H9 (cell line): ENCODE measurements around the gene TRAPPC2L. TPM values are rescaled to one million over a fixed set of nuclear protein-coding genes. Genes with fewer than 3 reads are reported as not detected.

ENCODE experiments used
- DNase-seq: peaks from one replicate; pipeline ENCODE4 v3.0.0-alpha.2; 2017
- H2AFZ ChIP-seq: one replicate; pipeline ENCODE4 v1.6.1; 2013; ENCODE audit warnings: mild to moderate bottlenecking, low read length, control low read depth, moderate library complexity
- H2AK5ac ChIP-seq: 2 replicates; pipeline ENCODE4 v1.6.1; 2013; ENCODE audit warnings: low read length, control low read depth, mixed read lengths; ENCODE audit not compliant: insufficient read length
- H2BK120ac ChIP-seq: one replicate; pipeline ENCODE4 v1.6.1; 2013; ENCODE audit warnings: low read depth, mild to moderate bottlenecking, low read length, control low read depth, inconsistent platforms; ENCODE audit not compliant: poor library complexity, severe bottlenecking
- H2BK12ac ChIP-seq: 2 replicates; pipeline ENCODE4 v1.6.1; 2013; ENCODE audit warnings: low read length, control low read depth, mixed read lengths, low read depth; ENCODE audit not compliant: insufficient read length
- H2BK15ac ChIP-seq: 2 replicates; pipeline ENCODE4 v1.6.1; 2013; ENCODE audit warnings: low read depth, low read length, control low read depth
- H2BK20ac ChIP-seq: one replicate; pipeline ENCODE4 v1.6.1; 2013; ENCODE audit warnings: low read depth, mild to moderate bottlenecking, low read length, control low read depth, inconsistent platforms; ENCODE audit not compliant: poor library complexity, severe bottlenecking
- H2BK5ac ChIP-seq: 2 replicates; pipeline ENCODE4 v1.6.1; 2013; ENCODE audit warnings: low read length, control low read depth, mixed read lengths; ENCODE audit not compliant: insufficient read length
- H3K14ac ChIP-seq: 2 replicates; pipeline ENCODE4 v1.6.1; 2013; ENCODE audit warnings: low read length, control low read depth; ENCODE audit not compliant: insufficient read depth
- H3K18ac ChIP-seq: 2 replicates; pipeline ENCODE4 v1.6.1; 2013; ENCODE audit warnings: low read depth, mild to moderate bottlenecking, mixed read lengths, low read length, control low read depth; ENCODE audit not compliant: insufficient read length
- H3K23ac ChIP-seq: 2 replicates; pipeline ENCODE4 v1.6.1; 2013; ENCODE audit warnings: low read length, control low read depth, mixed read lengths, low read depth; ENCODE audit not compliant: insufficient read length
- H3K23me2 ChIP-seq: 2 replicates; pipeline ENCODE4 v1.6.1; 2013; ENCODE audit warnings: low read depth, mild to moderate bottlenecking, mixed read lengths, low read length, control low read depth; ENCODE audit not compliant: insufficient read length, poor library complexity, severe bottlenecking
- H3K27ac ChIP-seq: 2 replicates; pipeline ENCODE4 v1.5.1; 2013; ENCODE audit warnings: low read length, control low read depth, mixed read lengths, low read depth; ENCODE audit not compliant: insufficient read length
- H3K27me3 ChIP-seq: 2 replicates; pipeline ENCODE4 v1.6.1; 2013; ENCODE audit warnings: low read length, control low read depth, inconsistent platforms; ENCODE audit not compliant: insufficient read depth
- H3K4ac ChIP-seq: 2 replicates; pipeline ENCODE4 v1.6.1; 2013; ENCODE audit warnings: low read depth, mild to moderate bottlenecking, control low read depth, inconsistent platforms, low read length, moderate library complexity
- H3K4me1 ChIP-seq: 2 replicates; pipeline ENCODE4 v1.6.1; 2013; ENCODE audit warnings: low read length, control low read depth, inconsistent platforms; ENCODE audit not compliant: insufficient read depth
- H3K4me2 ChIP-seq: 2 replicates; pipeline ENCODE4 v1.6.1; 2013; ENCODE audit warnings: low read length, control low read depth, mixed read lengths; ENCODE audit not compliant: insufficient read length, insufficient read depth
- H3K56ac ChIP-seq: 2 replicates; pipeline ENCODE4 v1.6.1; 2013; ENCODE audit warnings: low read depth, mild to moderate bottlenecking, mixed read lengths, low read length, control low read depth; ENCODE audit not compliant: insufficient read length
- H3K79me1 ChIP-seq: 2 replicates; pipeline ENCODE4 v1.6.1; 2013; ENCODE audit warnings: low read depth, mild to moderate bottlenecking, moderate library complexity, low read length, control low read depth, inconsistent platforms; ENCODE audit not compliant: insufficient read depth, poor library complexity, severe bottlenecking
- H3K79me2 ChIP-seq: 2 replicates; pipeline ENCODE4 v1.6.1; 2013; ENCODE audit warnings: low read length, control low read depth, inconsistent platforms; ENCODE audit not compliant: insufficient read depth
- H3K9ac ChIP-seq: 2 replicates; pipeline ENCODE4 v1.6.1; 2013; ENCODE audit warnings: low read length, control low read depth, mixed read lengths; ENCODE audit not compliant: insufficient read length; ENCODE audit errors: extremely low read depth
- H3K9me3 ChIP-seq: one replicate; pipeline ENCODE4 v1.6.1; 2013; ENCODE audit warnings: low read depth, low read length, inconsistent platforms; ENCODE audit not compliant: control insufficient read depth
- H3T11ph ChIP-seq: one replicate; pipeline ENCODE4 v1.6.1; 2013; ENCODE audit warnings: mild to moderate bottlenecking, low read length, control low read depth, inconsistent platforms
- H4K20me1 ChIP-seq: one replicate; pipeline ENCODE4 v1.6.1; 2013; ENCODE audit not compliant: control insufficient read depth, insufficient read length, insufficient read depth
- H4K5ac ChIP-seq: 2 replicates; pipeline ENCODE4 v1.6.1; 2013; ENCODE audit warnings: low read depth, mild to moderate bottlenecking, mixed read lengths, low read length, control low read depth; ENCODE audit not compliant: insufficient read length
- H4K8ac ChIP-seq: replicated peaks from 2 replicates; pipeline ENCODE4 v1.6.1; 2013; ENCODE audit warnings: low read length, control low read depth, mixed read lengths, low read depth; ENCODE audit not compliant: insufficient read length
- H4K91ac ChIP-seq: 2 replicates; pipeline ENCODE4 v1.6.1; 2013; ENCODE audit warnings: low read depth, mild to moderate bottlenecking, moderate library complexity, mixed read lengths, low read length, control low read depth; ENCODE audit not compliant: insufficient read length
- H3K27ac Mint-ChIP-seq, 3 experiments: 2 replicates in 2 of 3; 3 replicates in 1 of 3; pipeline ENCODE4 v1.8.0; 2020 to 2021; ENCODE audit warnings: mixed read lengths in 3 of 3, mild to moderate bottlenecking in 1 of 3, moderate library complexity in 1 of 3
- H3K27me3 Mint-ChIP-seq: 2 replicates; pipeline ENCODE4 v1.8.0; 2021; ENCODE audit warnings: low read depth, mild to moderate bottlenecking, moderate library complexity, mixed read lengths
- H3K36me3 Mint-ChIP-seq, 3 experiments: 2 replicates in 2 of 3; 3 replicates in 1 of 3; pipeline ENCODE4 v1.8.0; 2020 to 2021; ENCODE audit warnings: low read depth in 3 of 3, mixed read lengths in 3 of 3; ENCODE audit not compliant: insufficient read depth in 1 of 3
- H3K4me1 Mint-ChIP-seq, 2 experiments: 2 replicates each; pipeline ENCODE4 v1.8.0; 2020; ENCODE audit warnings: mixed read lengths in 2 of 2
- H3K4me3 Mint-ChIP-seq, 2 experiments: 2 replicates in 1 of 2; 3 replicates in 1 of 2; pipeline ENCODE4 v1.8.0; 2020 to 2021; ENCODE audit warnings: mild to moderate bottlenecking in 2 of 2, mixed read lengths in 2 of 2, moderate library complexity in 1 of 2
- H3K9me3 Mint-ChIP-seq, 2 experiments: 2 replicates in 1 of 2; 3 replicates in 1 of 2; pipeline ENCODE4 v1.8.0; 2020; ENCODE audit warnings: mild to moderate bottlenecking in 2 of 2, mixed read lengths in 2 of 2, moderate library complexity in 1 of 2
- WGBS: extraction: QIAGEN DNeasy Blood & Tissue Kit; methylation state at CpG from one replicate; pipeline ENCODE4 v1.1.7; 2013; ENCODE audit warnings: missing lambda C conversion rate, low lambda C conversion rate, mixed read lengths; ENCODE audit not compliant: insufficient read length; ENCODE audit errors: extremely low coverage; 5-methylcytosine and 5-hydroxymethylcytosine counted together
- total RNA-seq: library from RNA; stranded (reverse); gene quantifications from 2 replicates; pipeline ENCODE4 v1.2.1, GENCODE V29; 2021
- TF ChIP-seq, protein P1 (sequence below): fragments of 200-600 bp; sonication (generic); conservative IDR thresholded peaks from 3 replicates; pipeline ENCODE4 v1.8.0; 2021; ENCODE audit warnings: antibody characterized with exemption, mild to moderate bottlenecking

The TRAPPC2L gene
- total RNA-seq, 1 experiment from 2014 or later: 90.3 TPM

DNA sequence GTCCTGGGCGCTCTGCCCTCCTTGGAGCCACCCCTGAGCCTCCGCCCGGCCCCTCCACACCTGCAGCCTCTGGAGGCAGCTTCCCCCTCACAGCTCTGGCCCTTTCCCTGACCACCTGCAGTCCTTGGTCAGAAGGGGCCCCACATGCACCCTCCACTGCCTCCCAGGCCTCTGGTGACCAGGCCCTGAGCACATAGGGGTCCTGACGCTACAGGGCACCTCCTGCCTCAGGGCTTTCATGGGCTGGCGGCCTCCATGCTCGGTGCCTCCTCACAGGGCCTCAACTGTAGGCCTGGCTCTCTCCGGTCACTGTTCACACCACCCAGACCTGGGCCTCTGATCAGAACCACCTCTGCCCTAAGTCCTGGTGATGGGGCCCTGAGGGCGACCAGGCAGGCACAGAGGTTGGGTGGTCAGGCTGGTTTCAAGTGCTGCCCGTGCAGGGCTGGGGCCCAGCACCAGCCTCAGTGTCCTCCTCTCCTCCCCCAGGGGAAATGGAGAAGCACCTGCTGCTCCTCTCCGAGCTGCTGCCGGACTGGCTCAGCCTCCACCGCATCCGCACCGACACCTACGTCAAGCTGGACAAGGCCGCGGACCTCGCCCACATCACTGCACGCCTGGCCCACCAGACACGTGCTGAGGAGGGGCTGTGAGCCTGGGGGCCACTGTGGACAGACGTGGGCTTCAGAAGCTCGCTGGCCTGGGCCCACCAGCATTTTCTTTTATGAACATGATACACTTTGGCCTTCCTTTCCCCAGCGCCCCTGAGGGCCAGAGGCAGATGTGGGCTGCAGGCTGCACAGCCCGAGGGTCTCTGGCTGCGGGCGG lies 49.1 kb upstream of the TRAPPC2L start:
- no peak overlapping the region for H3K27ac ChIP-seq
- no peak overlapping the region for H3K56ac ChIP-seq
- H4K20me1 ChIP-seq: peaks cover 3% of the 10 kb centered on the region
- no peak overlapping the region for H2BK15ac ChIP-seq
- no peak overlapping the region for H2BK20ac ChIP-seq
- H3K27me3 ChIP-seq: no peaks in the 10 kb centered on the region
- peaks cover 6% of the 10 kb centered on the region for H3K79me1 ChIP-seq
- no peak overlapping the region for H3K9ac ChIP-seq
- no peak overlapping the region for H4K5ac ChIP-seq
- TF ChIP-seq, protein P1, sequence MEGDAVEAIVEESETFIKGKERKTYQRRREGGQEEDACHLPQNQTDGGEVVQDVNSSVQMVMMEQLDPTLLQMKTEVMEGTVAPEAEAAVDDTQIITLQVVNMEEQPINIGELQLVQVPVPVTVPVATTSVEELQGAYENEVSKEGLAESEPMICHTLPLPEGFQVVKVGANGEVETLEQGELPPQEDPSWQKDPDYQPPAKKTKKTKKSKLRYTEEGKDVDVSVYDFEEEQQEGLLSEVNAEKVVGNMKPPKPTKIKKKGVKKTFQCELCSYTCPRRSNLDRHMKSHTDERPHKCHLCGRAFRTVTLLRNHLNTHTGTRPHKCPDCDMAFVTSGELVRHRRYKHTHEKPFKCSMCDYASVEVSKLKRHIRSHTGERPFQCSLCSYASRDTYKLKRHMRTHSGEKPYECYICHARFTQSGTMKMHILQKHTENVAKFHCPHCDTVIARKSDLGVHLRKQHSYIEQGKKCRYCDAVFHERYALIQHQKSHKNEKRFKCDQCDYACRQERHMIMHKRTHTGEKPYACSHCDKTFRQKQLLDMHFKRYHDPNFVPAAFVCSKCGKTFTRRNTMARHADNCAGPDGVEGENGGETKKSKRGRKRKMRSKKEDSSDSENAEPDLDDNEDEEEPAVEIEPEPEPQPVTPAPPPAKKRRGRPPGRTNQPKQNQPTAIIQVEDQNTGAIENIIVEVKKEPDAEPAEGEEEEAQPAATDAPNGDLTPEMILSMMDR: no peak
- no peak overlapping the region for H2BK120ac ChIP-seq
- Mint-ChIP-seq H3K27me3 (no peaks in the 10 kb centered on the region; the same call in 1 of the 2 replicates), H3K4me1 (peaks cover 6 to 10% of the 10 kb centered on the region in 2 experiments), H3K27ac (peak overlapping the region; percentile 40 to 82 (median 75); a peak in 4 of 7 replicates), H3K4me3 (peak overlapping the region in 1 of 2 experiments; percentile 51; a peak in 2 of 5 replicates), H3K36me3 (peaks cover 17 to 55% (median 54%) of the 10 kb centered on the region in 3 experiments; a peak in 6 of 7 replicates), H3K9me3 (no peaks in the 10 kb centered on the region)
- H4K8ac ChIP-seq: no peak overlapping the region
- H3K23ac ChIP-seq: no peak overlapping the region
- no peak overlapping the region for H4K91ac ChIP-seq
- no peak overlapping the region for H2AFZ ChIP-seq
- DNase-seq: no peak
- H3K4ac ChIP-seq: no peak overlapping the region
- H3K23me2 ChIP-seq: peaks cover 21% of the 10 kb centered on the region
- H2AK5ac ChIP-seq: no peak overlapping the region
- no peak overlapping the region for H3K18ac ChIP-seq
- no peak overlapping the region for H3K4me2 ChIP-seq
- no CpG with 5 or more reads among the region's 26 CpGs for WGBS
- no peaks in the 10 kb centered on the region for H3K9me3 ChIP-seq
- no peak overlapping the region for H2BK5ac ChIP-seq
- no peak overlapping the region for H2BK12ac ChIP-seq
- H3T11ph ChIP-seq: no peak overlapping the region
- H3K4me1 ChIP-seq: no peaks in the 10 kb centered on the region
- H3K14ac ChIP-seq: no peak overlapping the region
- H3K79me2 ChIP-seq: peaks cover 6% of the 10 kb centered on the region; the same call in 1 of the 2 replicates
